Karpas-422 (cell line): Measurements from ENCODE around the gene SGMS1. TPM values are rescaled to one million over a fixed set of nuclear protein-coding genes. Genes with fewer than 3 reads are reported as not detected.

ENCODE experiments used
- DNase-seq: peaks from one replicate; pipeline ENCODE4 v3.0.0-alpha.2; 2015
- H2AFZ ChIP-seq: fragments of 200-600 bp; sonication (generic); 2 replicates; pipeline ENCODE4 v1.6.1; 2014; ENCODE audit warnings: antibody characterized with exemption, low read length, mixed read lengths
- H3K27ac ChIP-seq: fragments of 200-600 bp; sonication (generic); 2 replicates; pipeline ENCODE4 v1.5.1; 2014; ENCODE audit warnings: mild to moderate bottlenecking, low read length, moderate library complexity
- H3K27me3 ChIP-seq: fragments of 200-600 bp; sonication (generic); 2 replicates; pipeline ENCODE4 v1.6.1; 2014; ENCODE audit warnings: low read length, mixed read lengths
- H3K36me3 ChIP-seq: fragments of 200-600 bp; sonication (generic); 2 replicates; pipeline ENCODE4 v1.6.1; 2014; ENCODE audit warnings: low read length, mixed read lengths; ENCODE audit not compliant: insufficient read depth
- H3K4me1 ChIP-seq: fragments of 200-600 bp; sonication (generic); 2 replicates; pipeline ENCODE4 v1.6.1; 2014; ENCODE audit warnings: mild to moderate bottlenecking, low read length, mixed read lengths
- H3K4me2 ChIP-seq: fragments of 200-600 bp; sonication (generic); 2 replicates; pipeline ENCODE4 v1.6.1; 2014; ENCODE audit warnings: low read length, low read depth, mild to moderate bottlenecking; ENCODE audit not compliant: poor library complexity, severe bottlenecking
- H3K4me3 ChIP-seq: fragments of 200-600 bp; sonication (generic); 2 replicates; pipeline ENCODE4 v1.5.1; 2014; ENCODE audit warnings: mild to moderate bottlenecking, antibody characterized with exemption, low read length, mixed read lengths
- H3K79me2 ChIP-seq: fragments of 200-600 bp; sonication (generic); 2 replicates; pipeline ENCODE4 v1.6.1; 2014; ENCODE audit warnings: mild to moderate bottlenecking, low read length, mixed read lengths
- H3K9ac ChIP-seq: fragments of 200-600 bp; sonication (generic); 2 replicates; pipeline ENCODE4 v1.6.0; 2014; ENCODE audit warnings: low read length
- H3K9me2 ChIP-seq: fragments of 200-600 bp; sonication (generic), shearing (Covaris generic); replicated peaks from 2 replicates; pipeline ENCODE4 v1.6.0; 2014; ENCODE audit warnings: mild to moderate bottlenecking, low read length, moderate library complexity; ENCODE audit not compliant: insufficient read depth
- H3K9me3 ChIP-seq: fragments of 300-700, 200-600 bp; sonication (generic); 2 replicates; pipeline ENCODE4 v1.6.1; 2014; ENCODE audit warnings: low read length, mixed read lengths
- H4K20me1 ChIP-seq: fragments of 200-600 bp; sonication (generic); 2 replicates; pipeline ENCODE4 v1.6.1; 2014; ENCODE audit warnings: mild to moderate bottlenecking, antibody characterized with exemption, low read length, low read depth; ENCODE audit not compliant: insufficient read depth
- total RNA-seq: library from RNA; depleted of rRNA; stranded (reverse); fragments of >200 nt; shearing (Covaris generic); gene quantifications from 2 replicates; pipeline ENCODE4 v1.2.3, GENCODE V29; 2014; ENCODE audit warnings: low replicate concordance

Gene SGMS1
- total RNA-seq, 1 experiment from 2014 or later, result 2.9 TPM

DNA sequence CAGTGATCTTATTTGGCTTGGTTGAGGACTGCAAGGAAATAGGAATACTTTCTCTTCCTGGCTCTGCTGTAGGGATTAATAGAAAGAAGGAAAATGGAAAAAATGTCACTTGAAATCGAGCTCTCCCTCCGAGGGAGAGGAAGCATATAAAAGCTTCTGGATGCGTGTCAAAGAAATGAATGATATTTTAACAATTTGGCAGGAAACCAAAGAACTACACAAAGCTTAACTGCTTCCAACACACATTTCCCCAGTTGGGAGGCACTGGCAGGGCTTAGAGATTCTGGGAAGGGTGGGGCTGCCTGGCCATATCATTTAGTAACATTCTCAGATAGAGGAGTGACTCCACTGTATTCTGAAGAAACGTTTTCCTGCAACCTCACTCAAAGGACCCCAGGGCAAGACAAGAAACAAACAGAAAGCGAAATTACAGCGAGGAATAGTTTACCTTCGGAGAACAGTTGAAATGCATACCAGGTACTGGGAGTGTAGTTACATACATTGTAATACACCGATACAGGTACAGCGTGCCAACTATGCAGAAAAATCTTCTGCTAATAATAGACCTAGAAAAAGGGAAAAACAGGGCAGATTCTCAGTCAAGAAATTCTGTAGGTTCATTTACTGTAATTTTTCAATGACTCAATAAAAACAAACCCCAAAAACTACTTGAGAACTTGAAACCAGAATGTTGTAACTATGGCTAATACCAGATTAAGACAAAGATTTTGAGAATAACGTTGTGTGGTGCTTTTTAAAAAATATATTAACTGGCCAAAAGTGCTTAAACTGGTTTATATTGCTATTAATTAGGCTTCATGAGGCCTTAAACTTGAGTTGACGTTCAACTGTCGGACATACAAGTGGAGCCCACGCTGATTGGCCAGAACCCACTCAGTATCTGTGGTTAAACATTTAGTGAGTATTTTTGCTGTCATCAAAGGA, 296.7 kb downstream of the SGMS1 start:
- Histone ChIP-seq H3K27me3 (no peaks in the 10 kb centered on the region), H3K4me3 (no peak overlapping the region), H2AFZ (no peak overlapping the region), H4K20me1 (no peaks in the 10 kb centered on the region), H3K9ac (no peak overlapping the region), H3K4me2 (no peak overlapping the region), H3K79me2 (no peaks in the 10 kb centered on the region), H3K27ac (no peak overlapping the region), H3K36me3 (no peaks in the 10 kb centered on the region), H3K4me1 (no peaks in the 10 kb centered on the region), H3K9me2 (no peaks in the 10 kb centered on the region), H3K9me3 (no peaks in the 10 kb centered on the region)
- no peak for DNase-seq

GRCh38 chr10:50326172-50326555, 297.6 kb downstream of the SGMS1 start:
- no peak for DNase-seq
- Histone ChIP-seq H3K36me3 (no peaks in the 10 kb centered on the region), H3K4me2 (no peak overlapping the region), H4K20me1 (no peaks in the 10 kb centered on the region), H3K27me3 (no peaks in the 10 kb centered on the region), H3K9me2 (no peaks in the 10 kb centered on the region), H3K79me2 (no peaks in the 10 kb centered on the region), H2AFZ (no peak overlapping the region), H3K4me1 (no peaks in the 10 kb centered on the region), H3K9ac (no peak overlapping the region), H3K27ac (no peak overlapping the region), H3K9me3 (no peaks in the 10 kb centered on the region), H3K4me3 (no peak overlapping the region)

DNA sequence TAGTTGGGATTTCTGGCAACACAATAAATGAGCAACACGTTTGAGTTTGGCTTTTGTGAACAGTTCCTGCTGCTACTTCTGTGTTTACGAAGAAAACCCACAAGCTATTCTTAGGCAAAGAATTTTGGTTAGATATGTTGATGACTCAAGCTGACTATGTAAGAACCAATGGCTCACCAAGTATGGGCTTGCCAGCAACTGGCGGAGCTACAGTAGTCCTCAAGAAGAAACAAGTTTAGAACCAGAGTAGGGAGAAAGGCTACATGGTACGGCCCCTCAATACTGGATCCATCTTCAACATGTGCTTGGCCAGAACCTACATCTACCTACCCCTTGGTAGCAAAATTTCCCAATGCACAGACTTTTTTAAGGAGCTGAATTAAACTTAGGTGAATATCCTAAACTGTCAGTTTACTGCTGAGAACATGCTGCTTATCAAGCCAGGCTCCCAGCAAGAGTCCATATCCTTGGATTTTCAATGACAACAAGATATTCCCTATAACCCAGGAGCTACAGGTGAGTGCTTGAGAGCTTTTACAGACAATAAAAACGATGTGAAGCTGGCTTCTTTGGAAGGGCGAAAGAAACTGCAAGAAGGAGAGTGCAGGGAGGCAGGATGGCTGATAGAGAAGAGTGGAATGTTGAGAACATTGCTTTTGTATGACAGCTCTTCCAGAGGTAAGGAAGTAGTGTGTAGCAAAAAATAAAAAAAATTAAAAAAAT, 298.1 kb downstream of the SGMS1 start:
- Histone ChIP-seq H2AFZ (no peak overlapping the region), H3K4me3 (no peak overlapping the region), H3K36me3 (no peaks in the 10 kb centered on the region), H3K9ac (no peak overlapping the region), H3K4me1 (no peaks in the 10 kb centered on the region), H3K9me3 (no peaks in the 10 kb centered on the region), H3K27me3 (no peaks in the 10 kb centered on the region), H3K9me2 (no peaks in the 10 kb centered on the region), H3K27ac (no peak overlapping the region), H3K4me2 (no peak overlapping the region), H4K20me1 (no peaks in the 10 kb centered on the region), H3K79me2 (no peaks in the 10 kb centered on the region)
- no peak for DNase-seq

GRCh38 chr10:50324680-50325393, 298.9 kb downstream of the SGMS1 start:
- no peaks in the 10 kb centered on the region for H3K27me3 ChIP-seq
- H3K4me2 ChIP-seq, result no peak overlapping the region
- no peak overlapping the region for H3K9ac ChIP-seq
- H3K9me2 ChIP-seq, result no peaks in the 10 kb centered on the region
- H3K27ac ChIP-seq, result no peak overlapping the region
- no peaks in the 10 kb centered on the region for H3K4me1 ChIP-seq
- no peak overlapping the region for H3K4me3 ChIP-seq
- no peaks in the 10 kb centered on the region for H3K9me3 ChIP-seq
- no peak for DNase-seq
- no peaks in the 10 kb centered on the region for H3K79me2 ChIP-seq
- no peaks in the 10 kb centered on the region for H4K20me1 ChIP-seq
- no peaks in the 10 kb centered on the region for H3K36me3 ChIP-seq
- no peak overlapping the region for H2AFZ ChIP-seq

- Histone ChIP-seq H3K4me1 (no peaks in the 10 kb centered on the region), H3K79me2 (no peaks in the 10 kb centered on the region), H3K27ac (no peak overlapping the region), H2AFZ (no peak overlapping the region), H3K9ac (no peak overlapping the region), H3K4me2 (no peak overlapping the region), H3K9me3 (no peaks in the 10 kb centered on the region), H4K20me1 (no peaks in the 10 kb centered on the region), H3K36me3 (no peaks in the 10 kb centered on the region), H3K9me2 (no peaks in the 10 kb centered on the region), H3K4me3 (no peak overlapping the region), H3K27me3 (no peaks in the 10 kb centered on the region)
- DNase-seq, result no peak
These were observed 299.7 kb downstream of the SGMS1 start for GRCh38 chr10:50324046-50324445.

DNA sequence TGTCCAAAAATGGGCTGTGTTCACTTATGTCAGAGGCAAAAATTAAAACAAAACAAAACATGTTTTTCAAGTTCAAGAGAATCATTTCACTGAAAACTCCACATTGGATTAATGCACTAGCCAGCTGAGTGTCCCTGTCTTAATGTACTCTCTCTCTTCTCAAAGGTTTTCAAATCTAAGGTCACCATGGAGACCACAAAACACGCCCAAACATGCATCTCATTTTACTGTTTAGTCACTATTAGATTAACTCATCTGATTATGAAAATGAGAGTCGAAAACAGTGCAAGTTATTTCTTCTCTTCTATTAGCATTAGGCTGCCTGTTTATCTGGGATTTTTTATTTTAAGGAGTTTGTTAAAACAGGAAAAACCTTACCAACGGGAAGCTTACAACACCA, 301.7 kb downstream of the SGMS1 start:
- no peak overlapping the region for H2AFZ ChIP-seq
- H3K9me2 ChIP-seq, result no peaks in the 10 kb centered on the region
- no peaks in the 10 kb centered on the region for H3K79me2 ChIP-seq
- no peak overlapping the region for H3K4me2 ChIP-seq
- H3K36me3 ChIP-seq, result no peaks in the 10 kb centered on the region
- no peak for DNase-seq
- no peak overlapping the region for H3K4me3 ChIP-seq
- no peaks in the 10 kb centered on the region for H3K27me3 ChIP-seq
- H3K9me3 ChIP-seq, result no peaks in the 10 kb centered on the region
- no peak overlapping the region for H3K27ac ChIP-seq
- no peaks in the 10 kb centered on the region for H3K4me1 ChIP-seq
- H3K9ac ChIP-seq, result no peak overlapping the region
- H4K20me1 ChIP-seq, result no peaks in the 10 kb centered on the region

DNA sequence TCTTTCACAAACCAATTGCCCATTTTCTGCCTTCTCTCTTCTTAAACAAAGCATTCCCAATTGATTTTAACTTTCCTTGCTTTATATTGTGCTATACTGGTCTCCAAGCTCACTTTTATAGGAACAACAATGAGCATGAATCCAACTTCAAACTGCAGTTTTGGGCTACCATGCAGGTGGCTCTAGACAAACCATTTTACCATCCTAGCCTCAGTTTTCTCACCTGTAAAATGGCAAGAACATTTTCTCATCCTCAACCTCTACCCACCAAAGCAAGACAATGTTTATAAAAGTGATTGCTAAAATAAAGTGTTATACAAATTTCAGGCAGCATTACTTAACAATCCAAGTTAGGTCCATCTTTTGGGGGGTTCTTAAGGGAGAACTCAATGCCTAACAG, 305.6 kb downstream of the SGMS1 start:
- H4K20me1 ChIP-seq, result no peaks in the 10 kb centered on the region
- no peaks in the 10 kb centered on the region for H3K9me3 ChIP-seq
- H3K4me1 ChIP-seq, result no peaks in the 10 kb centered on the region
- H3K9ac ChIP-seq, result no peak overlapping the region
- H3K36me3 ChIP-seq, result no peaks in the 10 kb centered on the region
- no peak overlapping the region for H3K4me3 ChIP-seq
- H3K4me2 ChIP-seq, result no peak overlapping the region
- no peak for DNase-seq
- no peak overlapping the region for H3K27ac ChIP-seq
- H3K9me2 ChIP-seq, result no peaks in the 10 kb centered on the region
- H3K27me3 ChIP-seq, result no peaks in the 10 kb centered on the region
- no peaks in the 10 kb centered on the region for H3K79me2 ChIP-seq
- no peak overlapping the region for H2AFZ ChIP-seq
